GM18909 (cell line): ENCODE results near the gene NCL.
"Not testable (repeated sequence)": the region's sequence is repeated elsewhere in the genome, so short reads cannot be mapped to it uniquely, and the experiment has no call there.

ENCODE experiments used
- ATAC-seq: cut with Tn5 transposase; IDR thresholded peaks from one replicate; pipeline ENCODE4 v1.9.1; 2021; ENCODE audit warnings: mild to moderate bottlenecking; ENCODE audit not compliant: unreplicated experiment, poor library complexity

Gene NCL

GRCh38 chr2:231467613-231468530 is 3.6 kb upstream of the NCL start:
- no peak for ATAC-seq

- ATAC-seq: no peak
Measured at GRCh38 chr2:231467016-231467545, 2.8 kb upstream of the NCL start.

DNA sequence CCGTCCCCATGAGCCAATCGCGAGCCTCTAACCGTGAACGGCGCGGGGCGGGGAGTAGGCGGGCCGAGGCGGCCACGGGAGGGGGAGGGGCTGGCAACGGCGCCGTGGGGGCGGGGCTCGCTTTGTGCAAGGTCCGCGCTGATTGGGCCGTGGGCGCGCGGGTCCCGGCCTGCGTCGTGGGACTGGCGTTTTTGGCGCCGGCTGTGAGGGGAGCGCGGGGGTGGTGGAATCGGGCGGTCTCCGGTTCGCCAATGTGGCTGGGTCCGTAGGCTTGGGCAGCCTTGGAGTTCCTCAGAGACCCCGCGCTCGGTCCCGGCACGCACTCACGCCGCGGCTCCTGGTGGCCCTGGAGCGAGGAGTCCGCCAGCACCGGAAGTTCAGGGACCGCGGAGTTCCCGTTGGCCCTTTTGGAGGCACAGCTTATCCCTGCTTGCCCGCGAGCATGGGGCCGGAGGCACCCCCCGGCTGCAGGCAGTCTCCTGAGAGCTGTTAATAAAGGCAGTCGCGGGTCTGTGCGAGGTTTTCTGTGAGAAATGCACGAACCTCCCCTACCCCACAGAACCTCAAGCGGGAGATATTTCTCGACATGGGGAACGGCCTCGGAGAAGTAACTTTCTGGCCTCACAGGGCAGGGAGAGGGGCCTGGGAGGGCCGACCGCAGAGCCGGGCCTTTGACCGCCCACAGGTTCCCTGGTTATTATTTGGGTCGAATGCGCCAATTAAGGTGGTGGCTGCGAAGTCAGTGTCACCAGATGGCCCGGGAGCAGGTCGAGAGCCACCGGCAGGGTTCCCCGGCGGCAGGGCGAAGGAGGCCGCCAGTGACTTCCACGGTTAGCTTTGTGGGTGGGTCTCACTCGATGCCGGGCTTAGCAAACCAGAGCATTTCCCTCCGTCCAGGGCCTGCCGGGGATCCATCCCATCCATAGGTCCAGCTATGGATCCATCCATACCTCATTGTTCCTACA is 574 bp upstream of the NCL start:
- peak; percentile 30 for ATAC-seq

DNA sequence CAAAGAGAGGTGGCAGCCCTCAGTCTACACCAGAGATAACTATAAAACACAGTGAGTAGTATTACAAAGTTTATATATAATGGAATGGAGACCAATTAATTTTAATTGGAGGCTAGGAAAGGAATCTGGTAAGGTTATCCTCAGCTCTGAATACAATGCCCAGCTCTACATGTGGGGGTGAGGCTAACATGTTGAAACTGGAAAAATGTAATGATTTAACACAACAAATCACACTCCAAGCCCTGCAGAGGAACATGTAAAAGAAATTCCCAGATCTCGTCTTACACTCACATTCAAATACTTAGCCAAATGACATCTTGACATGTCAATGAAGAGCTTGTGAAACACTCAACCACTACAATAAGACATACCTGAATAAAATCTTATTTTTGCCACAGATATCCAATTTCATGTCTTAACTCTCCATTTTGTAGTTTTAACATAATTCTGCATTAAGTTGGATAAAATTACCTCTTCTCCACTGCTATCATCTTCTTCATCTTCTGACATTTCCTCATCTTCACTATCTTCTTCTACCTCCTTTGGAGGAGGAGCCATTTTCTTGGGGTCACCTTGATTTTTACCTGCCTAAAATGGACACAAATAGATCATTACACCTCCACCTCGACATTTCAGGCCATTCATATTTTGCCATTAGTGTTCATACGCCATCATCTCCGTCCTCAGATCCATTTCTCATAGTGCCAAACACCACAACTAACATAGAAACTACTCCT is 1.4 kb downstream of the NCL start:
- no peak for ATAC-seq

GRCh38 chr2:231461516-231461971 is 2.7 kb downstream of the NCL start:
- ATAC-seq: no peak

DNA sequence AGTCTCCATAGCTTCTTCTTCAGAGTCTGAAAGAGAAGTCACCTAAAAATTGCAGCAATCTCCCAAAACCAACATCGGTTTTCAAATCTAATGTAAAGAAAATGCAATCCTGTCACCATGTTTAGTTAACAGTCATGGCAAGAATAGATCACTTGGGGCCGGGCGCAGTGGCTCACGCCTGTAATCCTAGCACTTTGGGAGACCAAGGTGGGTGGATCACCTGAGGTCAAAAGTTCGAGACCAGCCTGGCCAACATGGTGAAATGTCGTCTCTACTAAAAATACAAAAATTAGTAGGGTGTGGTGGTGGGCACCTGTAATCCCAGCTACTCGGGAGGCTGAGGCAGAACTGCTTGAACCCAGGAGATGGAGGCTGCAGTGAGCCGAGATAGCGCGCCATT is 3.4 kb downstream of the NCL start:
- ATAC-seq: not testable (repeated sequence)

GRCh38 chr2:231460073-231460835 is 4.0 kb downstream of the NCL start:
- ATAC-seq: no peak

DNA sequence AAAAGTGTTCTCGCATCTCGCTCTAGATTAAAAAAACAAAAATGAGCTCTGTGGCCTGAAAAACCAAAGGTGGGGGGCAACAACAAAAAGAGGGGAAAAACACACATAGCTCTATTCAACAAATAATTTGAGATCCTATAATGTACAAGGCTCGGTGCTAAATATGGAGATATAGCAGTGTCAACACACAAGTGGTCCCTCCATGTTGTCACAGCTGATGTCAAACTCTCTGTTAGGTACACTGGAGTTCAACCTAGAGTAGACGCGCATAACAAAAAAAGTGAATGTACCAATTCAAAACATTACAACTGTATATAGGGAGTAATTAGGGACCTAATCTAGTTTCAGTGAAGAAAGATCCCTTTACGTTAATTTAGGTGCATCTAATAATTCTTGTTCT is 5.9 kb downstream of the NCL start:
- ATAC-seq: no peak

GRCh38 chr2:231457101-231457500 is 7.2 kb downstream of the NCL start:
- ATAC-seq: no peak

DNA sequence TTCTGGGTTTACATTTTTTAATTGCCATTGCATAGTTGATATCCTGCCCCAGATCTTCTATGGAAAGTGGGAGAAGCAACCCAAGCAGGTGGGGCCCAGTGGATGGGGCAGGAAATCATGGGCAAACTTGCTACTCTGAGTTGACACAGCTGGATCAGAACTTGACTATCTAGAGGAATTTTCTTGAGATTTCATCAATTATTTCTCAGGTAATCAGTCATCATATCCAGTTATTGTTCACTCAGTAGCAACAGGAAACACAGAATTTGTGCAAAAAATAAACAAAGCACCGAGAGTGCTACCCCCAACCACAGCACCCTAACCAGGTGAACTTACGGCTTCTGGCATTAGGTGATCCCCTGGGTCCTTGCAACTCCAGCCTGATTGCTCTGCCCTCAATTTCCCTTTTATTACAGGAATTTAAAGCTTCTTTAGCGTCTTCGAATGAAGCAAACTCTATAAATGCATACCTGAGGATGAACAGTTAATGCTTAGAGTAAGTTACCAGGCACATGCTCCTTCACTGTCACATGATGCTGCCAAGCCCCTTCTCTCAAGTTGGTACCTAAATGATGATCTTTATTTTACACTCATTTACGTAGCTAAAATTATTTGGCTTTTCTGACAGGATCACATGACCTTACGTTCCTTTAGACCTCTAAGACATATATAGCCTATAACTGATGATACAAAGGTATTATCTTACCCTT is 7.8 kb downstream of the NCL start:
- ATAC-seq: no peak

- no peak for ATAC-seq
Measured at GRCh38 chr2:231455890-231456289, 8.4 kb downstream of the NCL start.

DNA sequence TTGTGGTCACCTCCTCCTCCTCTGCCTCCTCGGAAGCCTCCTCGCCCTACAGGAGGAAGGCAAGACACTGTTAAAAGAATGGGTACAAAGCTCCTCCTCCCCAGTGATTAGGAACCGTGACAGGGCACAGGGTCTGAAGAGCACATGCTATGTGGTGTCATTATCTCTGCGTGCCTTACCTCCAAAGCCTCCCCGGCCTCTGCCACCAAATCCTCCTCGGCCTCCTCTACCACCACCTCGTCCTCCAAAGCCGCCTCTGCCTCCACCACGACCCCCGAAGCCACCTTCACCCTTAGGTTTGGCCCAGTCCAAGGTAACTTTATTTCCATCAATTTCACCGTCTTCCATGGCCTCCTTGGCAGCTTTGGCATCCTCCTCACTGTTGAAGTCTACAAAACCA is 9.1 kb downstream of the NCL start:
- no peak for ATAC-seq

DNA sequence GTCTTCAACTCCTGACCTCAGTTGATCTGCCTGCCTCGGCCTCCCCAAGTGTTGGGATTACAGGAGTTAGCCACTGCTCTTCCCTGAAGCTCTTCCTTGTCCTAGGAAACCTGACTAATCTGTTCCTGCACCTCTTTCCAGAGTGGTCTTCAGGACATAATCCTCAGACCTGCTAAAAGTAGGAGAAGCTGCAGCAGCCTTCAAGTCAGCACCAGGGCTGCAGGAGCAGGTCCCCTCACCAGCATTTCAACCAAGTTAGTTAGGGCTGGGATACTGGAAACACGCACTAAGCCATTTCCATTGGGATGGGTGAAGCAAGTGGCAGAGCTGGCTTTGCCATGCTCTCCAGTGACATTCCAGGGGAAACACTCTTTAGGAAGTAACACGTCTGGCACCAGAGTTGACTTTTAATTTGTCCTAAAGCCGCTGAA is 9.9 kb downstream of the NCL start:
- no peak for ATAC-seq

DNA sequence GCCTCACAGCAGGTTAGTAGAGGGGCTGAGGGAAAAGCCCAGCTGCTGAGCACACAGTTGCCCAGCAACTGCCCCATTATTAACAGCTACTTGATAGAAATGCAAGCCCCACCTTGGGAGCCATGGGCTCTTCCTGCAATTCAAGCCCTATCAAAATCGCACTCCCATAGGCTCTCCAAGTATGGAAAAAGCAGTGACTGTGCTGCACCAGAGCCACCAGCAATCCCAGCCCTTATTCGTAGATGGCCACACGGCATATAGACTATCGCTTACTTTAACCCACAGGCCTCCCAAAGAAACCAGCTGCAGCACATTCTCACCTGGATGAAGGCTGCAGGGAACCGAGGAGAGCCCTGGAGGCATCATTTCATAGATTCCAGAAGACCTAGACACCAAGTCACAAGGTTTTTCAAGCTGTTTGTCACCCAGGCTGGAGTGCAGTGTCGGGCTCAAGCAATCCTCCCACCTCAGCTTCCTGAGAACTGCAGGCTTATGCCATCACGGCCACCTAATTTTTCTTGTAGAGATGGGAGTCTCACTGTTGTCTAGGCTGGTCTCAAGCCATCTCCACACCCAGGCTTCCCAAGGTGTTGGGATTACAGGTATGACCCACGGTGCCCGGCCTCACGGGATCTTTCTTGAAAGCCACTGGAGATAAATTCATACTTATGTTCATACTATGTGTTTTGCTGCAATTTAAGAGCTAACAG is 11.3 kb downstream of the NCL start:
- ATAC-seq: no peak

- ATAC-seq: no peak
Measured at GRCh38 chr2:231450548-231450989, 13.7 kb downstream of the NCL start.

- ATAC-seq: no peak
Measured at GRCh38 chr2:231449503-231450054, 14.7 kb downstream of the NCL start.

DNA sequence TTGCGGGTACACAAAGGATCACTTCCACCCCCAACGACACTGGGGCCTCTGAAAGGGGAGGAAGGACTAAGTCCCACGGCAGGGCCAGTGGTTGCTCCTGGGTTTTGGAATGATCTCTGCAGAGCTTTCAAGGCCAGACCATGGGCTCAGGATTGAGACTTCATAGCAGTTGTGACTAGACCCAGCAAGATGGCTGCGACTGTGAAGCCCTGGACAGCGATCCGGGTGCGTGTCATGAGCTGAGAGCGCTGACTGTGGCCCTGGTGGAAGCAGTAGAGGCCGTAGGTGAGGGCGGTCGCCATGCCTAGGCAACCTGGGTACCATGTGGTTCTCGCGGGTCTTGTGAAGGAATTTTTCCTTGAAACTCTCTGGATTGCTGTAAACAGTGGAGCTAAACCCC is 27.3 kb downstream of the NCL start:
- ATAC-seq: no peak

DNA sequence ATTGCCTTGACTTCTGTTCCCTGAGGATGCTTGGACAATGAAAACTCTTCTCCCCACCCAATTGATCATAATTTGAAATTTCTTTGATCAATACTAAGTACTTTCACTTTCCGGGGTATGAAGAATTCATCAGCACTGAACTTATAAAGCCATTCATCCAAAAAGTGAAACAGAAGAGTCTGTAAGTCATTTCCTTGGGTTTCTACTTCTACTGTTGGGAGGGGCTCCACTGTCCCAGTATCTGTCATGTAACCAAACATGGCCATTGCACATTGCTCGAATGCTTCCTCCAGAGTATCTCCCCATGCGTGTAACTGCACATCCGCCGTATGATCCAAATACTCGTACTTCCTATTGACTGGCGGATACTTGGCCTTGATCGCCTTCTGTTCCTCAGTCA is 30.3 kb downstream of the NCL start:
- ATAC-seq: no peak
